MCF 10A (cell line): Measurements from ENCODE around the gene CASKIN1. TPM values are rescaled to one million over a fixed set of nuclear protein-coding genes. Genes with fewer than 3 reads are reported as not detected.

ENCODE experiments used
- BruUV-seq: library from RNA; stranded (reverse); fragments of 400-500 nt; replicated peaks from 2 replicates; lab custom pipeline; 2021; lab: Mats Ljungman, UMichigan
- CTCF ChIA-PET: fragments of 300-600 bp; sonication (Branson Sonifier 250); formaldehyde crosslinking; extraction: SDS; loops from one replicate; lab custom pipeline; 2021; ENCODE audit warnings: antibody characterized with exemption, inconsistent platforms; lab: Yijun Ruan, JAX
- POLR2A ChIA-PET: fragments of 300-600, 350-650 bp; sonication (Branson Sonifier 250); formaldehyde crosslinking; extraction: SDS; loops from one replicate; lab custom pipeline; 2020; ENCODE audit warnings: antibody characterized with exemption, inconsistent platforms; lab: Yijun Ruan, JAX
- DNase-seq: peaks from one replicate; pipeline ENCODE4 v3.0.0-alpha.2; 2018; ENCODE audit not compliant: unreplicated experiment
- H3K27ac Mint-ChIP-seq: one replicate; pipeline ENCODE4 v1.8.0; 2022; ENCODE audit warnings: mild to moderate bottlenecking, low read depth, mixed read lengths; ENCODE audit not compliant: unreplicated experiment
- H3K27me3 Mint-ChIP-seq: one replicate; pipeline ENCODE4 v1.8.0; 2022; ENCODE audit warnings: mixed read lengths; ENCODE audit not compliant: insufficient read depth, unreplicated experiment
- H3K36me3 Mint-ChIP-seq: one replicate; pipeline ENCODE4 v1.8.0; 2022; ENCODE audit warnings: mild to moderate bottlenecking, moderate library complexity, mixed read lengths; ENCODE audit not compliant: insufficient read depth, unreplicated experiment
- H3K4me1 Mint-ChIP-seq: one replicate; pipeline ENCODE4 v1.8.0; 2022; ENCODE audit warnings: mixed read lengths; ENCODE audit not compliant: insufficient read depth, unreplicated experiment
- H3K4me3 Mint-ChIP-seq: one replicate; pipeline ENCODE4 v1.8.0; 2022; ENCODE audit warnings: mild to moderate bottlenecking, moderate library complexity, mixed read lengths; ENCODE audit not compliant: unreplicated experiment
- H3K9me3 Mint-ChIP-seq: one replicate; pipeline ENCODE4 v1.8.0; 2022; ENCODE audit warnings: mixed read lengths; ENCODE audit not compliant: unreplicated experiment
- intact Hi-C: fragments of 100-400 bp; cut with micrococcal nuclease; formaldehyde crosslinking; loops from 2 replicates; pipeline ENCODE4 v1.14.1; 2022
- total RNA-seq: library from RNA; stranded (reverse); gene quantifications from 2 replicates; pipeline ENCODE4 v1.2.3, GENCODE V29; 2022
- TF ChIP-seq, protein P1 (sequence below): fragments of 200-600 bp; IDR thresholded peaks from one replicate; pipeline ENCODE4 v1.8.0; 2022; ENCODE audit warnings: antibody characterized with exemption, mild to moderate bottlenecking; ENCODE audit not compliant: unreplicated experiment

The CASKIN1 gene
- total RNA-seq, 1 experiment from 2014 or later: 0.14 TPM

- CTCF ChIA-PET: interaction anchor here (0.6 to 1.5 kb wide), 3 partner anchors 11 to 139 kb away, joined by 3 to 8 read pairs (median 7); no protein-coding TSS in a partner anchor
- DNase-seq: peak; percentile 55
- H3K27ac Mint-ChIP-seq: peak overlapping the region; percentile 92
- no peaks in the 10 kb centered on the region for H3K9me3 Mint-ChIP-seq
- H3K27me3 Mint-ChIP-seq: no peaks in the 10 kb centered on the region
- POLR2A ChIA-PET: interaction anchor here (0.6 to 4.0 kb wide), 12 partner anchors 8 to 481 kb away, joined by 3 to 32 read pairs (median 5); partner anchors contain the start of genes FAHD1, MLST8, PGP and TRAF7
- TF ChIP-seq, protein P1, sequence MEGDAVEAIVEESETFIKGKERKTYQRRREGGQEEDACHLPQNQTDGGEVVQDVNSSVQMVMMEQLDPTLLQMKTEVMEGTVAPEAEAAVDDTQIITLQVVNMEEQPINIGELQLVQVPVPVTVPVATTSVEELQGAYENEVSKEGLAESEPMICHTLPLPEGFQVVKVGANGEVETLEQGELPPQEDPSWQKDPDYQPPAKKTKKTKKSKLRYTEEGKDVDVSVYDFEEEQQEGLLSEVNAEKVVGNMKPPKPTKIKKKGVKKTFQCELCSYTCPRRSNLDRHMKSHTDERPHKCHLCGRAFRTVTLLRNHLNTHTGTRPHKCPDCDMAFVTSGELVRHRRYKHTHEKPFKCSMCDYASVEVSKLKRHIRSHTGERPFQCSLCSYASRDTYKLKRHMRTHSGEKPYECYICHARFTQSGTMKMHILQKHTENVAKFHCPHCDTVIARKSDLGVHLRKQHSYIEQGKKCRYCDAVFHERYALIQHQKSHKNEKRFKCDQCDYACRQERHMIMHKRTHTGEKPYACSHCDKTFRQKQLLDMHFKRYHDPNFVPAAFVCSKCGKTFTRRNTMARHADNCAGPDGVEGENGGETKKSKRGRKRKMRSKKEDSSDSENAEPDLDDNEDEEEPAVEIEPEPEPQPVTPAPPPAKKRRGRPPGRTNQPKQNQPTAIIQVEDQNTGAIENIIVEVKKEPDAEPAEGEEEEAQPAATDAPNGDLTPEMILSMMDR: no peak
- BruUV-seq: no TSS peak
- intact Hi-C loops: no loop called here
- peaks cover 23% of the 10 kb centered on the region for H3K4me1 Mint-ChIP-seq
- H3K4me3 Mint-ChIP-seq: peak overlapping the region; percentile 64
- peaks cover 22% of the 10 kb centered on the region for H3K36me3 Mint-ChIP-seq
These were observed 33.7 kb downstream of the CASKIN1 start for GRCh38 chr16:2162676-2163118.

GRCh38 chr16:2161911-2162310 lies 34.5 kb downstream of the CASKIN1 start:
- Mint-ChIP-seq H3K27ac (peak overlapping the region; percentile 12), H3K36me3 (peaks cover 20% of the 10 kb centered on the region), H3K4me3 (peak overlapping the region; percentile 50), H3K9me3 (no peaks in the 10 kb centered on the region), H3K27me3 (no peaks in the 10 kb centered on the region), H3K4me1 (peaks cover 30% of the 10 kb centered on the region)
- intact Hi-C loops: loop anchor here (2.0 kb wide), 1 partner anchor 61 kb away; the partner anchor contains the start of gene E4F1
- ChIA-PET POLR2A (interaction anchor here (0.6 to 4.0 kb wide), 13 partner anchors 10 to 1571 kb away, joined by 3 to 32 read pairs (median 6); partner anchors contain the start of genes ECI1, FAHD1, MLST8 and PGP), CTCF (interaction anchor here (0.6 to 1.5 kb wide), 3 partner anchors 10 to 48 kb away, joined by 4 to 7 read pairs (median 6); no protein-coding TSS in a partner anchor)
- TF ChIP-seq, protein P1: no peak
- BruUV-seq: no TSS peak
- DNase-seq: no peak

DNA sequence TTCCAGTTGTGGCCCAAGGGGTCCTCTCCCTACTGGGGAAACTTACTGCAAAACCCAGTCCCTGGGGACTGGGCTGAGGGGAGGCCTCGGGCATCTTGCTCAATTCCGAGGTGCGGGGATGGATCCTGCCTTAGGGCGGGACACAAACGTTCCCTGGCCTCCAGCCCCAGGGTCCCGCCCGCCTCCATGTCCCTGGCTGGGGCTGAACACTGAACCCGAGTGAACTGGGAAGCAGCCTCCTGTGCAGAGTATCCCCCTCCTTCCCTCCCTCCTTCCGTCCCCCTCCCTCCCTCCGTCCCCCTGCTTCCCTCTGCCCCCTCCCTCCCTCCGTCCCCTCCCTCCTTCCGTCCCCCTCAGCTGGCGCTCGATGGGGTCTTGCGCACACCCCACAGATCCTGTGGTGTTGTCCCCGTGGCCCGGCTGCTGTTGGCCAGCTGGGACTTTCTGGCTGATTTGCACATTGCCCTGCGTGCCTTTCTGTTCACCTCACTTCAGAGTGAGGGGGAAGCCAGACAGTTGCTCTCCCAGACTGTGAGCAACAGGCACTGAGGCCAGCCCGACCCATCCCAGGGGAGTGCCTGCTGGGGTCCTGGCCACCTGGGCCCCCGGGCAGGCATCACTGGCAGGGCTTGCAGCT lies 35.4 kb downstream of the CASKIN1 start:
- intact Hi-C loops: loop anchor here (2.0 kb wide), 1 partner anchor 62 kb away; the partner anchor contains the start of gene E4F1

More for the DNA sequence above, 35.4 kb downstream of the CASKIN1 start:
- ChIA-PET POLR2A (interaction anchor here (0.6 to 4.0 kb wide), 6 partner anchors 9 to 1571 kb away, joined by 3 to 32 read pairs (median 6); partner anchors contain the start of gene PGP), CTCF (interaction anchor here (0.6 to 1.4 kb wide), 2 partner anchors 49 to 968 kb away, joined by 3 to 6 read pairs; no protein-coding TSS in a partner anchor)
- peak overlapping the region; percentile 12 for H3K27ac Mint-ChIP-seq
- no peaks in the 10 kb centered on the region for H3K9me3 Mint-ChIP-seq
- peaks cover 38% of the 10 kb centered on the region for H3K4me1 Mint-ChIP-seq
- H3K36me3 Mint-ChIP-seq: peaks cover 17% of the 10 kb centered on the region
- TF ChIP-seq, protein P1: no peak
- no peaks in the 10 kb centered on the region for H3K27me3 Mint-ChIP-seq
- peak; percentile 48 for DNase-seq
- no TSS peak for BruUV-seq
- peak overlapping the region; percentile 38 for H3K4me3 Mint-ChIP-seq
